Daoy (cell line): ENCODE results near the gene CSNK1G1. TPM values are rescaled to one million over a fixed set of nuclear protein-coding genes. Genes with fewer than 3 reads are reported as not detected.
A peak's percentile ranks its signal among the peaks of the same experiment; 100 is the strongest.
"Not testable (repeated sequence)": the region's sequence is repeated elsewhere in the genome, so short reads cannot be mapped to it uniquely, and the experiment has no call there.

Experiments
- DNase-seq: peaks from one replicate; pipeline ENCODE4 v3.0.0-alpha.2; 2015; ENCODE audit warnings: low read depth
- total RNA-seq: library from RNA; depleted of rRNA; stranded (reverse); fragments of >200 nt; shearing (Covaris generic); gene quantifications from 2 replicates; pipeline ENCODE4 v1.2.3, GENCODE V29; 2014

The CSNK1G1 gene
- total RNA-seq, 1 experiment from 2014 or later, result 10.7 TPM

- DNase-seq, result peak; percentile 28
Measured at GRCh38 chr15:64288577-64288976, 67.4 kb downstream of the CSNK1G1 start.

- DNase-seq, result no peak
Measured at GRCh38 chr15:64287953-64288352, 68.0 kb downstream of the CSNK1G1 start.

GRCh38 chr15:64286473-64286872 is 69.5 kb downstream of the CSNK1G1 start:
- no peak for DNase-seq

GRCh38 chr15:64285871-64286270 is 70.1 kb downstream of the CSNK1G1 start:
- no peak for DNase-seq

- DNase-seq, result no peak
Measured at GRCh38 chr15:64285150-64285549, 70.8 kb downstream of the CSNK1G1 start.

GRCh38 chr15:64284042-64284441 is 71.9 kb downstream of the CSNK1G1 start:
- DNase-seq, result no peak

GRCh38 chr15:64282701-64283100 is 73.3 kb downstream of the CSNK1G1 start:
- DNase-seq, result peak; percentile 14

- DNase-seq, result no peak
Measured at GRCh38 chr15:64279131-64279530, 76.8 kb downstream of the CSNK1G1 start.

- DNase-seq, result no peak
Measured at GRCh38 chr15:64275934-64276333, 80.0 kb downstream of the CSNK1G1 start.

- DNase-seq, result no peak
Measured at GRCh38 chr15:64274341-64274950, 81.5 kb downstream of the CSNK1G1 start.

- DNase-seq, result no peak
Measured at GRCh38 chr15:64267331-64267973, 88.5 kb downstream of the CSNK1G1 start.

- DNase-seq, result not testable (repeated sequence)
Measured at GRCh38 chr15:64265188-64265587, 90.8 kb downstream of the CSNK1G1 start.

- DNase-seq, result no peak
Measured at GRCh38 chr15:64264502-64264901, 91.5 kb downstream of the CSNK1G1 start.

- DNase-seq, result no peak
Measured at GRCh38 chr15:64263567-64263966, 92.4 kb downstream of the CSNK1G1 start.

- no peak for DNase-seq
Measured at GRCh38 chr15:64256051-64256450, 99.9 kb downstream of the CSNK1G1 start.

- DNase-seq, result no peak
Measured at GRCh38 chr15:64251658-64252057, 104.3 kb downstream of the CSNK1G1 start.

- DNase-seq, result peak; percentile 39
Measured at GRCh38 chr15:64251121-64251520, 104.9 kb downstream of the CSNK1G1 start.

- DNase-seq, result no peak
Measured at GRCh38 chr15:64249883-64250575, 105.9 kb downstream of the CSNK1G1 start.

- no peak for DNase-seq
Measured at GRCh38 chr15:64249406-64249805, 106.6 kb downstream of the CSNK1G1 start.

- peak; percentile 77 for DNase-seq
Measured at GRCh38 chr15:64247906-64248541, 107.9 kb downstream of the CSNK1G1 start.

- DNase-seq, result no peak
Measured at GRCh38 chr15:64247535-64247905, 108.5 kb downstream of the CSNK1G1 start.

GRCh38 chr15:64246364-64247189 is 109.4 kb downstream of the CSNK1G1 start:
- peak; percentile 90 for DNase-seq
